CD4-positive, alpha-beta T cell treated with Interleukin-4 for 1 hour (primary cell): ENCODE results near the gene IGFBP6.
"Not testable (repeated sequence)": the region's sequence is repeated elsewhere in the genome, so short reads cannot be mapped to it uniquely, and the experiment has no call there.

ENCODE experiments used
- DNase-seq, 2 donors: peaks; one replicate each; pipeline ENCODE4 v3.0.0-alpha.2; 2020 to 2022

Gene IGFBP6

DNA sequence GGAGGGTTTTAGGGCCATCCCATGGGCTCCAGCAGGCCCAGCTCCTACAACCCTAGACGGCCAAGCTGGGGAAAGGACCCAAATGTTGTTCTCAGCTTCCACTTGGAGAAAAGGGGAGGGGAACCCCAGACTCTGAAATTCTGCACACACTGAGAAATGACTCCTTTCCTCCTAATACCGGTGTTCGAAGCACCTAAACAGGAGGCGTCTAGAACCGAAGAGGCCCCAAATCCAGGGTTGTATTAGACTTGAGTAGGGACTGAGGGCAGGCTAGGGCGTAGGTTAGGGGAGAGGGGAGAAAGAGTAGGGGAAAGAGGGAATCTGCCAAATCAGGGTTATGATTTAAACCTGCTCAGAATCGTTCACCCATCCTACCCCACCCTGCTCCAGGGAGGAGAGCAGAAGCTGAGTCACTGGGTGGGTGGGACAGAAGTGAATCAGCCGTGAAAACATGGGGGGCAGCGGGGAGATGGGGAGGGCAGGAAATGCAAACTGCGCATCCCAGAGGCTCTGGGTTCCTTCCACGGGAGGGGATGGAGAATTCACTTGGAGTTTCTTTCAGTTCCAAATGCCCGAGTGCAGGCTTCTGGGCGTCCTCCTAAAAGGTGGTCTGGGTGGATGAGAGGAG is 1.0 kb downstream of the IGFBP6 start:
- DNase-seq = no peak

DNA sequence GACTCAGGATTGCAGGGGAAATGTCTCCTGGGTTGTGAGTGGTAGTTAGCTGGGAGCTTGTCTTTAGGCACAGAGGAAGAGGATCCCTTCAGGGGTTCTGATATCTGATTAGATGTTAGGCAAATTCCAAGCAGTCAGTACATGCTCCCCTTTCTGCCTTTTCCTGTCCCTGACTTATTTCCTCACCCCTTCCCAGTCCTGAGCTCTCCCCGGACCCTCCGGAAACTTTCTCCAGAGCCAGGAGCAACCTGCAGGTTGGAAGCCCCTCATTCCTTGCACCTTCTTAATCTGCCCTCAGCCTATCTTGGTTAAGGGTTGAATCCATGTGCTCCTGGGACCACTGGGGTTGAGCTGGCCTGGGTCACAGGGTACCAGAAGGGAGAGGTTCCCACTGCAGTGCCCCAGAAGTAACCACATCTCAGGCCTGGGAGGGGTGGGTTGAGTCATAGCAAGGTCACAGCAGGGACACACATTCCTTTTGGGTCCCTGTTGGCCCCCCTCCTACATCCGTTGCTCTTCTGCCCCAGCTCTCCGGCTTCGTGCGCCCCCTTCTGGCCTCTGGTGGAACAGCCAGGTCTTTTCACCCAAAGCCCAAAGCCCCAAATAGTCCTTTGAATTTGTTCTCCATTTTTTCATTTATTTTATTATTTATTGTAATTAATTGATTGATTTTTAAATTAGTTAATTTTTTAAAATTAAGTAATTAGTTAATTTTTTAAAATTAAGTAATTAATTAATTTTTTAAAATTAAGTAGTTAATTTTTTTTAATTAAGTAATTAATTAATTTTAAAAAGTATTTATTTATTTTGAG is 1.8 kb downstream of the IGFBP6 start:
- DNase-seq = peak; percentile 87 to 89

DNA sequence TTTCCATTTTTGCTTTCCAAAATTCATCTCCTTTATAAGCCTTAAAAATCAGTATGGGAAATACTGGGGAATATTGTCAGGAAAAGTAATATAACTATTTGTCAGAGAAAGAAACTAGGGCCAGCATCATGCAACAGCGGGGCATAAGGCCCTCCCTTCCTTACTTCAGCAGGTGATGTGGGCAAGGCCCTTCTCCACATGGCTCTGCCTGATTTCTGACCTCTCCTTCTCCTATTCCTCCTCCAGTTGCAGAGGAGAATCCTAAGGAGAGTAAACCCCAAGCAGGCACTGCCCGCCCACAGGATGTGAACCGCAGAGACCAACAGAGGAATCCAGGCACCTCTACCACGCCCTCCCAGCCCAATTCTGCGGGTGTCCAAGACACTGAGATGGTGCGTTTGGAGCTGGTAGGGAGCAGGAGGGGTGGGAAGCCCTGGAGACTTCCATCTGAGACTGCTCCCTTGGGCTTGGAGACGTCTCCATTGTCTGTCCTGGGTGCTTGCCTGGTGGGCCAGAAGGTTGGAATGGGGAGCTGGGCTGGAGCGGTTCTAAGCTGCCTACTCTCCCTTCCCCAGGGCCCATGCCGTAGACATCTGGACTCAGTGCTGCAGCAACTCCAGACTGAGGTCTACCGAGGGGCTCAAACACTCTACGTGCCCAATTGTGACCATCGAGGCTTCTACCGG is 3.1 kb downstream of the IGFBP6 start:
- no peak for DNase-seq

DNA sequence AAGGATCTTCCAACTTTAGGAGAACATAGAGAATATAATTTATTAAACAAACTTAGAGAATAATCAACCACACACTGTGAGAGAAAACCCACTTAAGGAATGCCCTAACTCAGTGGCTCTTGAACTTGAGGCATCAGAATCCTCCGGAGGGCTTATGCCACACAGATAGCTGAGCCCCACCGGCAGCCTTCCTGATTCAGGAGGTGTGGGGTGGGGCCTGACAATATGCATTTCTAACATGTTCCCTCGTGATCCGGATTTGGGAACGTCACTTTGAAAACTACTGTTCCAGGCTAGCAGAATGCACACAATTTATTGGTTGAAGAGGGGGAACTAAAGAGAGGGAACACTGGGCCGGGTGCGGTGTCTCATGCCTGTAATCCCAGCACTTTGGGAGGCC is 3.8 kb downstream of the IGFBP6 start:
- DNase-seq = no peak

DNA sequence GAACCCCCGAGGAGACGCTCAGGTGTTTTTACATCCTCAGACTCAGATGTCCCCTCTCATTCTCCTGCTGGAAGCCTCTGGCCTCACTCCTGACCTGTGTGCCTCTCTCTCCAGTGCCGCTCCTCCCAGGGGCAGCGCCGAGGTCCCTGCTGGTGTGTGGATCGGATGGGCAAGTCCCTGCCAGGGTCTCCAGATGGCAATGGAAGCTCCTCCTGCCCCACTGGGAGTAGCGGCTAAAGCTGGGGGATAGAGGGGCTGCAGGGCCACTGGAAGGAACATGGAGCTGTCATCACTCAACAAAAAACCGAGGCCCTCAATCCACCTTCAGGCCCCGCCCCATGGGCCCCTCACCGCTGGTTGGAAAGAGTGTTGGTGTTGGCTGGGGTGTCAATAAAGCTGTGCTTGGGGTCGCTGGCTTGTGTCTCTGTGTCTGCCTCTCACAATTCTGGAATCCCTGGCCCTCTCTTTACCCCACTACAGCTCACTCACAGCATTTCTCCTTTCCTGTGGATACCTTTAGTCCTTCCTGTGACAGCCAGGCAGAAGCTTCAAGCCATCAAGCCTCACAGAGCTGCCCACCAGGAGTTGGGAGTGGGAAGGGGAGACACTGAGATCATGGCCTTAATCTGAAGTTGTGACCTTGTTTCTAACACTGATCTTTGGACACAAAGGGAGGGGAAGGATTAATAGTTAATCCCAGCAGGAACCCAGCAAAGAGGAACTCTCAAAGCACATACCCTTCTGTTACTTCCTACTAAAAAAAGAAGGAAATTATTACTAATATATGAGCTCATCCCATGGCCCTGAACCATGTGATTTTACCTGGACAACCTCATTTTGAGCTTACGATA is 4.7 kb downstream of the IGFBP6 start:
- DNase-seq = no peak

- peak; percentile 22 to 52 for DNase-seq
Measured at GRCh38 chr12:53102883-53103807, 5.7 kb downstream of the IGFBP6 start, which contains the start of gene SOAT2. TSS of gene SOAT2 (plus strand) at chr12:53103486. CDS start at chr12:53103578, 92 bp downstream.

GRCh38 chr12:53103860-53104305 is 6.4 kb downstream of the IGFBP6 start:
- peak in 1 of 2 donors; percentile 29 for DNase-seq

- DNase-seq = no peak
Measured at GRCh38 chr12:53105256-53105655, 7.8 kb downstream of the IGFBP6 start.

- DNase-seq = no peak
Measured at GRCh38 chr12:53105712-53106439, 8.4 kb downstream of the IGFBP6 start.

GRCh38 chr12:53107122-53107521 is 9.7 kb downstream of the IGFBP6 start:
- DNase-seq = no peak

DNA sequence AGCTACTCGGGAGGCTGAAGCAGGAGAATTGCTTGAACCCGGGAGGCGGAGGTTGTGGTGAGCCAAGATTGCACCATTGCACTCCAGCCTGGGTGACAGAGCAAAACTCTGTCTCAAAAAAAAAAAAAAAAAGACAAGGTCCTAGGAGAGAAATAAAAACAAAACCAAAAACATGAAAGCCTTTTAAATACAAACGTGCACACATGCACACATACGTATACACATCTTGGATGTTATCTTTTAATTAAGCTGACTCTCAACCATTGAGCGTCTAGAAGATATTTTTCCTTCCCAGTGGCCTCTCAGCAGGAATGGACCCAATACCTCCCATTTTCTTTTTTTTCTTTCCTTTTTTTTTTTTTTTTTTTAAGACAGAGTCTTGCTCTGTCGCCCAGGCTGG is 15.0 kb downstream of the IGFBP6 start:
- DNase-seq = not testable (repeated sequence)

DNA sequence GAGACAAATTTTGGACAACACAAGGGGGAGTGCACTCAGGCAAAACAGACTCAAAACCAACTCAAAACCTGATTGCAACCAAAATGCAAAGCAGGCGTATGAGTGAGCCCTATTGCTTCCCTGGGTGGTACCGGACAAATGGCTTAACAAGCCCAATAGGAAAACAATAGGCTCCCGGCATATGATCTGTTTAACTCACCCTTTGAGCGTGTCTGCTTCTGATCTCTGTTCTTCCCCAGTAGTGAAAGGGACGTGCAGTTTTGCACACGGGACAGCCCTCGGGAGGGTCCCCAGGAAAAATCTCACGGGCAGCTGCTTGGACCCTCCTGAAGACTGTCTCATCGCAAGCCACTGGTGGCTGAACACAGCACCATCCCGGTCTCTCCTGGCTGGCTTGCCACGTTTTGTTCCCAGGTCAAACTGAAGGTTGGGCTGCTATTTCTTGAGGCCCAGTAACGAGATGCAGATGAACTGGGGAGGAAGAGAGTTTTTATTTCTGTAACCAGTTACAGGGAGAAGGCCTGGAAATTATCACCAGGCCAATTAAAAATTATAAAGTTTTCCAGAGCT is 15.8 kb downstream of the IGFBP6 start:
- DNase-seq = no peak

DNA sequence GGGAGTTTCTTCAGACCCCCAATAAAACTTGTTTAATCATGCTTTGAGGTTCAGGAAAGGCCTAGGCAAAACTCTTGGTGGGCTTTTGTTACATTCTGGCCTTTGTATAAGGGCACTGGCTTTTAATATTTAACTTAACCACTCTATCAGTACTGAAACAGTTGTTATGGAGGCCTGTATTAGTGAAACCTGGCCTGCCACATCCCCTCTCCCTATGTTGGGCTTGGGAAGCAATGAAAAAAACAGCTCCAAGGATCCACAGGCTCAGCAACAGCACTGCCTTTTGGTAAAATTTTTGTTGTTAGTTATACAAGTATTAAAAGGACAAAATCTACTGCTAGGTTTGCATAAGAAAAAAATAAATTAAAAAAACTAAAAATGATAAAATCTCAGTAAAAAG is 16.5 kb downstream of the IGFBP6 start:
- no peak for DNase-seq

- no peak for DNase-seq
Measured at GRCh38 chr12:53115112-53115890, 17.8 kb downstream of the IGFBP6 start.

- DNase-seq = no peak
Measured at GRCh38 chr12:53115891-53116648, 18.6 kb downstream of the IGFBP6 start.

GRCh38 chr12:53118751-53119300 is 21.4 kb downstream of the IGFBP6 start:
- no peak for DNase-seq

- DNase-seq = no peak
Measured at GRCh38 chr12:53120685-53121525, 23.4 kb downstream of the IGFBP6 start.
